LNCaP clone FGC (cell line): ENCODE data around the gene SCO2.

Experiments used
- DNase-seq: peaks from one replicate; pipeline ENCODE4 v3.0.0-alpha.2; 2011; ENCODE audit warnings: low read depth
- H3K4me3 ChIP-seq: 2 replicates; pipeline ENCODE4 v1.5.1; 2011; ENCODE audit warnings: mild to moderate bottlenecking, low read depth, low read length, control low read depth
- TF ChIP-seq, protein P1 (sequence below): IDR thresholded peaks from 2 replicates; pipeline ENCODE4 v1.5.1; 2012; ENCODE audit warnings: mild to moderate bottlenecking; ENCODE audit not compliant: control insufficient read depth, insufficient read depth; ENCODE audit errors: extremely low read depth

SCO2 gene

DNA sequence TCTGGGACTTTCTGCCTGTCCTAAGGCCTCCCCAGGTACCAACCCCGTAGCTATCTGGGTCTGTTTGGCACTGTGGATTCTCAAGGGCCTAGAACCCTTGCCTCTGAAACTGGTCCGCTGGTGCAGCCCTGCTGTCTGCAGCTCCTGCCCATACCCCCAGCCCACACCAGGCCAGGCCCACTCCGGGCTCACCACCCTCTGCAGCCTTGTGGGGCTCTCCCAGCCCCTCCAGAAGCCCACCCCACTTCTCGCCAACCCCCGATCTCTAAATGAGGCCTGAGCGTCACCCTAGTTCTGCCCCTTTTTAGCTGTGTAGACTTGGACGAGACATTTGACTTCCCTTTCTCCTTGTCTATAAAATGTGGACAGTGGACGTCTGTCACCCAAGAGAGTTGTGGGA is 25.0 kb upstream of the SCO2 start:
- TF ChIP-seq, protein P1, sequence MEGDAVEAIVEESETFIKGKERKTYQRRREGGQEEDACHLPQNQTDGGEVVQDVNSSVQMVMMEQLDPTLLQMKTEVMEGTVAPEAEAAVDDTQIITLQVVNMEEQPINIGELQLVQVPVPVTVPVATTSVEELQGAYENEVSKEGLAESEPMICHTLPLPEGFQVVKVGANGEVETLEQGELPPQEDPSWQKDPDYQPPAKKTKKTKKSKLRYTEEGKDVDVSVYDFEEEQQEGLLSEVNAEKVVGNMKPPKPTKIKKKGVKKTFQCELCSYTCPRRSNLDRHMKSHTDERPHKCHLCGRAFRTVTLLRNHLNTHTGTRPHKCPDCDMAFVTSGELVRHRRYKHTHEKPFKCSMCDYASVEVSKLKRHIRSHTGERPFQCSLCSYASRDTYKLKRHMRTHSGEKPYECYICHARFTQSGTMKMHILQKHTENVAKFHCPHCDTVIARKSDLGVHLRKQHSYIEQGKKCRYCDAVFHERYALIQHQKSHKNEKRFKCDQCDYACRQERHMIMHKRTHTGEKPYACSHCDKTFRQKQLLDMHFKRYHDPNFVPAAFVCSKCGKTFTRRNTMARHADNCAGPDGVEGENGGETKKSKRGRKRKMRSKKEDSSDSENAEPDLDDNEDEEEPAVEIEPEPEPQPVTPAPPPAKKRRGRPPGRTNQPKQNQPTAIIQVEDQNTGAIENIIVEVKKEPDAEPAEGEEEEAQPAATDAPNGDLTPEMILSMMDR: no peak
- H3K4me3 ChIP-seq: no peak overlapping the region
- no peak for DNase-seq

DNA sequence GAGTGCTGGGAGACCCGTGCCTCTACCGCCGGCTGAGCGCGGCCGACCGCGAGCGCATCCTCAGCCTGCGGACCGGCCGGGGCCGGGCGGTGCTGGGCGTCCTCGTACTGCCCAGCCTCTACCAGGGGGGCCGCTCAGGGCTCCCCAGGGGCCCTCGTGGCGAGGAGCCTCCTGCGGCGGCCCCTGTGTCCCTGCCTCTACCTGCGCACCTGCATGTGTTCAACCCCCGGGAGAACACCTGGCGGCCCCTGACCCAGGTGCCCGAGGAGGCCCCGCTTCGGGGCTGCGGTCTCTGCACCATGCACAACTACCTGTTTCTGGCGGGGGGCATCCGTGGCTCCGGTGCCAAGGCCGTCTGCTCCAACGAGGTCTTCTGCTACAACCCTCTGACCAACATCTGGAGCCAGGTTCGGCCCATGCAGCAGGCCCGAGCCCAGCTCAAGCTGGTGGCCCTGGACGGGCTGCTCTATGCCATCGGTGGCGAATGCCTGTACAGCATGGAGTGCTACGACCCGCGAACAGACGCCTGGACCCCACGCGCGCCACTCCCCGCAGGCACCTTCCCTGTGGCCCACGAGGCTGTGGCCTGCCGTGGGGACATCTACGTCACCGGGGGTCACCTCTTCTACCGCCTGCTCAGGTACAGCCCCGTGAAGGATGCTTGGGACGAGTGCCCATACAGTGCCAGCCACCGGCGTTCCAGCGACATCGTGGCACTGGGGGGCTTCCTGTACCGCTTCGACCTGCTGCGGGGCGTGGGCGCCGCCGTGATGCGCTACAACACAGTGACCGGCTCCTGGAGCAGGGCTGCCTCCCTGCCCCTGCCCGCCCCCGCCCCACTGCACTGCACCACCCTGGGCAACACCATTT is 23.8 kb upstream of the SCO2 start:
- H3K4me3 ChIP-seq: no peak overlapping the region
- no peak for DNase-seq
- TF ChIP-seq, protein P1: no peak

DNA sequence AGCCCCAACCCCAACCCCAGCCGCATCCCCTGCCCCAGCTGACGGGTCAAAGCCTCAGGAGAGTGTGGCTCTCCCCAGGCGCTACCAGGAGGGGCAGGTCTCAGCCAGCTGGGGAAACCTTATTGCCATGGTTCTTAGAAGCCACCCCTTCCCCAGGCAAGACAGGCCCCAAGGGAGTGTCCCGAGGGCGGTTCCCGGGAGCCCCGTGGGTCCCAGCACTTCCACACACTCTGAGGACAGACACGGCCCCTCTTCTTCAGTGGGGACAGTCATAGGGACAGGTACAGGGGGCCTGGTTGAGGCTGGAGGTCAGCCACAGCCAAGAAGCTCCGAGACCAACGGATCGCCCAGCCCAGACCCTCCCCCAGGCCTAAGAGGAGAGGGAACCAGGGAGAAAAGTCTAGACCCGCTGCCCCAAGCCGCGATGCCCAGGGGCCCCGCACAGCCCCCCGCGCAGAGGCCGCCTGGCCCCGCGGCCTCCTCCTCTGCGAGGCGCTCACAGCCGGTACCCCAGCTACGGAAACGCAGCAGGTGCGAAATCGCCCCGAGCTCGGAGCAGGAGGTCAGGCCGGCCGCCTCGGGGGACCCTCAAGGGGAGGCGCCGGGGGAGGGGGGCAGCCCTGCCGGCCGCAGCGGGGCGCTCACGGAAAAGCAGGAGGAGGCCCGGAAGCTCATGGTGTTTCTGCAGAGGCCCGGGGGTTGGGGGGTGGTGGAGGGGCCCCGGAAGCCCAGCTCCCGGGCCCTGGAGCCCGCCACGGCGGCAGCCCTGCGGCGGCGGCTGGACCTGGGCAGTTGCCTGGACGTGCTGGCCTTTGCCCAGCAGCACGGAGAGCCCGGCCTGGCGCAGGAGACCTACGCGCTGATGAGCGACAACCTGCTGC is 22.9 kb upstream of the SCO2 start:
- no peak overlapping the region for H3K4me3 ChIP-seq
- DNase-seq: no peak
- TF ChIP-seq, protein P1: no peak

DNA sequence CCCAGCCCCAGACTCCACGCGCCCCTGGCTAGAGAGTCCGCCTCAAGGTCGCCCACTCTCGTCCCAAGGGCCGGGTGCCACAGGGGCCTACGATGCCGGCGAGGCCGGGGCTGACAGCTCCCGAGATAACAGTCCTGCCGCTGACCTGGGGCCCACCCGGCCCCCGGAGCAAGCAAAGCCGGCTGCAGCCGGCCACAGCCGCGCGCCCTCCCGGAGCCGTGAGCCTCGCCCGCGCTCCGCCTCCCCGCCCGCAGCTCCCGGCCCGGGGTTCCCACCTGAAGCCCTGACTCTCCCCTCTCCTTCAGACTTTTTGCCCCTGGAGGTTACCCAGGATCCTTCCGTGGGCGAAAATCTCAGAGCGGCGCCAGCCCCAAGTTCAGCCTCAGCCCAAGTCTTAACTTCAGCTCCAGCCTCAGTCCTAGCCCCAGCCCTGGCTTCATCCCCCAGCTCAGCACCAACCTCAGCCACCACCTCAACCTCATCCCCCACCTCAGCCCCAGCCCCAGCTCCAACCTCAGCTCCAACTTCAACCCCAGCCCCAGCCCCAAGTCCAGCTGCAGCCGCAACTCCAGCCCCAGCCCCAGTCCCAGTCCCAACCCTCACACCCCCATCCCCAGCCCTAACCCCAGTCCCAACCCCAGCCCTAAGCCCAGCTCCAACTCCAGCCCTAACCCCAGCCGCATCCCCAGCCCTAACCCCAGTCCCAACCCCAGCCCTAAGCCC is 22.0 kb upstream of the SCO2 start:
- DNase-seq: no peak
- TF ChIP-seq, protein P1: no peak

DNA sequence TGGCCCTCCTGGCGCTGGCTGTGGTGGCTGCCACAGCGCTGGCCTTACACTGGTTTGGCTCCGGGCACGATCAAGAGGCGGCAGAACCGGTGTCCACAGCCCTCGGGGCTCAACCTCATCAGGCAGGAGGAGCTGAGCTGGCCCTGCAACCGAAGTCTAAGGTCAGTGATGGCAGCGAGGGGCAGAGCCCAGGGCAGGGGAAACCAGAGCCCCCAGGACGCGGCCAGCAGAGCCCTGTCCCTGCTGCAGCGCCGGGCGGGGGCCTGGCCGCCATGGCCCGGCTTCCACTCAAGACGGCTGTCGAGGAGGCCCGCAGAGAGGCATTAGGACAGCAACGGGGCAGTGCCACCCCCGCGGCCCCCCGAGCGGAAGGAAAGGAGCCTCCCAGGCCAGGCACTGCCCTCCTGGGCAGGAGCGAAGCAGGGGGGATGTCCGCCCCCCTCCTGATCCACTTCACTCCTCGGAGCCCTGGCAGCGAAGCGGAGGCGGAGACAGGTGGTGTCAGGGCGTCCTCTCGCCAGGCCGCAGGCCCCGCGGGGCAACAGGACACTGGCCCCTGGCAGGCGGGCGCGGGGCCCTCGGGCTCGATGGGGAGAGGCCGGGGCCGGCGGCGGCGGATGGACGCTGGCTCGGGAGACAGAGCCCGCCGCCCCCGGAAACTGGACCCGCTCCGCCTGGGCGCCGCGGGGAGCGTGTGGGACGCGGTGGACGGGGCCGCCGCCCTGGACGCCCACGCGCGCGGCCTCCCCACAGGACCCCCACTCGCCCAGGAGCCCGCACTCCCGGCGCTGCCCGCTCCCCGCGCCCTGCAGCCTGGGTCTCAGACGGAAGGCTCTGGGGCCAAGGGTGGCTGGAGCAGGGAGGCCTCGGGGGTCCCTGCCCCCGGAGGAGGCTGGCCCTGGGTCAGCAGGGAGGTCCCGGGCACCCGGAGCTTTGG is 21.2 kb upstream of the SCO2 start:
- TF ChIP-seq, protein P1: no peak
- DNase-seq: no peak
- no peak overlapping the region for H3K4me3 ChIP-seq

More for the DNA sequence above, 22.0 kb upstream of the SCO2 start:
- no peak overlapping the region for H3K4me3 ChIP-seq
